Activated CD8-positive, alpha-beta memory T cell treated with anti-CD3 and anti-CD28 coated beads, Interleukin-2, amount 50 U/mL, for 24 hours (primary cell): ENCODE results near the gene INO80E.
A peak's percentile ranks its signal among the peaks of the same experiment; 100 is the strongest.
"Not testable (repeated sequence)": the region's sequence is repeated elsewhere in the genome, so short reads cannot be mapped to it uniquely, and the experiment has no call there.

Source experiments
- DNase-seq: peaks from one replicate; pipeline ENCODE4 v3.0.0-alpha.2; 2020; ENCODE audit errors: extremely low read depth

Gene INO80E, protein sequence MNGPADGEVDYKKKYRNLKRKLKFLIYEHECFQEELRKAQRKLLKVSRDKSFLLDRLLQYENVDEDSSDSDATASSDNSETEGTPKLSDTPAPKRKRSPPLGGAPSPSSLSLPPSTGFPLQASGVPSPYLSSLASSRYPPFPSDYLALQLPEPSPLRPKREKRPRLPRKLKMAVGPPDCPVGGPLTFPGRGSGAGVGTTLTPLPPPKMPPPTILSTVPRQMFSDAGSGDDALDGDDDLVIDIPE

DNA sequence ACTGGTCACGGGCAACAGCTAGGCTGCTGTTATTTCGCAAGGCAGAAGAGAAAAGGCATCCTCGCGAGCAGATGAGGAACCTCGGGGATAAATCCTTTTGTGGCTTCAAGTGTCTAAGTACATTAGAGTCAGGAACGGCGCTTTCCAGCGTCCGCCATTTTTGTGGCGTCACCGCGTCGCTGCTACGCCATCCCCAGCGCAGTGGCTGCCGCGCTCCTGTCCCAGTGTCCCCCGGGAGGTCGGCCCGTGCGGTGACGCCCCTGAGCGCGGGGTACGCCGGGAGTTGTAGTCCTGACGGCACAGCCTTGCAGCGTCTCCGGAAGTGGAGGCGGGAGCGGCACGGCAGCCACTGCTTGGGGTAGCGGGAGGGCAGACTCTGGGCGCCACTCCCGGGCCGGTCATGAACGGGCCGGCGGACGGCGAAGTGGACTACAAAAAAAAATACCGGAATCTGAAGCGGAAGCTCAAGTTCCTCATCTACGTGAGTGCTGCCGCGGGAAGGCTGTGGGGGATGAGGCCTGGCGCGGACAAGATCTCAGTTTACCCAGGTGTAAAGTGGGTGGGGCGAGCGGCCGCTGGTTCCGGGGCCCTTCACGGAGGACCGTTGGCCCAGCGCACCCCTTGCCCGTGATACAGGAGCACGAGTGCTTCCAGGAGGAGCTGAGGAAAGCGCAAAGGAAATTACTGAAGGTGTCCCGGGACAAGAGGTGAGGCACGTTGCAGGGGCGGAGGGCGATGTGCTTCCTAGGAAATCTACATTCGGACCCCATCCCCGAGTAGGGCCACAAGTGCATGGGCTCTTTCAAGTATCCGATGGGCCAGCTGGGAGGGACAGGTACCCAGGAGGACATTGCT lies at the start of gene INO80E:
INO80E (plus strand) TSS at position 331 of the 855 bp plus-strand sequence; CDS start at position 401, 70 bp downstream.
- DNase-seq: peak; percentile 98

DNA sequence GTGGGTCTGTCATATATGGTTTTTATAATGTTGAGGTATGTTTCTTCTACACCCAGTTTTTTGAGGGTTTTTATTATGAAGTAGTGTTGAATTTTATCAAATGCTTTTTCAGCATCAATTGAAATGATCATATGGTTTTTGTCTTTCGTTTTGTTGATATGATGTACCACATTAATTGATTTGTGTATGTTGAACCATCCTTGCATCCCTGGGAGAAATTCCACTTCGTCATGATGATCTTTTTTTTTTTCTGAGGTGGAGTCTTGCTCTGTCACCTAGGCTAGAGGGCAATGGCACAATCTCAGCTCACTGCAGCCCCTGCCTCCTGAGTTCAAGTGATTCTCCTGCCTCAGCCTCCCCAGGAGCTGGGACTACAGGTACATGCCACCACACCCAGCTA lies 48.1 kb upstream of the INO80E start:
- no peak for DNase-seq

DNA sequence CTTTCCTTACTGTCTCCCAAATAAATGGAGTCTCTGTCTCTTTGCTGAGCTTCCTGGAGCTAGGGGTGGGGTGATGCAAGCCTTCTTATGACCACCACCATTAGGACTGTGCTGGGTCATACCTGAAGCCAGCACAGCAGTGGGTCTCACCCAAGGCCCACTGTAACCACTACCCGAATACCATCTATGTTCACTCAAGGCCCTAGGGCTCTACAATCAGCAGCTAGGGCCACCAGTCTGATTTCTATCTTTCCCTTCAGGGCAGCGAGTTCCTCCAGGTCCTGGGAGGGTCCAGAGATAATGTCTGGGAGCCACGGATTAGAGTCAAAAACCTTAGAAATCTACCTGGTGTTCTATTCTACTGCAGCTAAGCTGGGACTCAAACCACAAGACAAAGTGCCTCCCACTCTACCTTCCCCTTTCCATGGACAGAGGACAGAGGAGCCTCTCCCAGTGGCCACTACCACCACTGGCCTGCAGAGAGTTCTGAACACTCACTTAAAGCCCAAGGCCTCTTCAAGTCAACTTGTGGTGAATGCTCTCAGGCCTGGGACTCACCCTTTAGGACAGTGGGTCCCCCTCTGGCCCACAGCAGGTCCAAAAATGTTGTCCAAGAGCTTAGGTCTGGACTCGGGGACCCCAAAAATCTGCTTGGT lies 45.1 kb upstream of the INO80E start:
- no peak for DNase-seq

DNA sequence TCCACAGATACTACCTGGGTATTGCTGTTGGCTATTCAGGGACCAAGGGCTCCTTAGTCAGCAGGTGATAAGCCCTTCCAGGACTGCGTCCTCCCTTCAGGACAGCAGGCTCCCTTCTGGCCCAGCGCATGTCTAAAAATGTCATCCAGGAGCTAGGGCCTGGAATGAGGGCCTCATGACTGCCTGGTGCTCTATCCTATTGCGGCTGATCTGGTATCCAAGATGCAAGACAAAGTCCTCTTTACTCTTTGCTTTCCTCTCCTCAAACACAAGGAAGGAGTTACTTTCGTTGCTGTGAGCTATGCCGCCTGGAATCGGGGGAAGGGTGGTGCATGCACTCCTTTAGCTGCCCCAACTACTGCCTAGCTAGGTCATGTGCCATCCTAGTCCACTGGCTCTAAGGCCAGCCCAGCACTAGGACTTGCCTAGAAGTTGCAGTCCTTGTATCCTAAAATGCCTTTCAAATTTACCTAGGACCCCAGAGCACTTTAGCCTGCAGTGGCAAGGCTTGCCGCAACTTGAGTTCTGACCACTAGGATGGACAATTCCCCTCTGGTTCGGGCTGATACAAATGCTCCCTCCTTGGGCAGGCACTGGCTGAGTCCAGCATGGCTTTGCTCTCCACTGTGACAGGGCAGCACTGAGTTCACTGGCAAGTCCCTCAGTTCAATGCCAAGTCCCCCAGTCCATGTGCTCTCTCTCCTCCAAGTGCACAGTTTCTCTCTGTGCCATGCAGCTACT lies 44.2 kb upstream of the INO80E start:
- DNase-seq: no peak

DNA sequence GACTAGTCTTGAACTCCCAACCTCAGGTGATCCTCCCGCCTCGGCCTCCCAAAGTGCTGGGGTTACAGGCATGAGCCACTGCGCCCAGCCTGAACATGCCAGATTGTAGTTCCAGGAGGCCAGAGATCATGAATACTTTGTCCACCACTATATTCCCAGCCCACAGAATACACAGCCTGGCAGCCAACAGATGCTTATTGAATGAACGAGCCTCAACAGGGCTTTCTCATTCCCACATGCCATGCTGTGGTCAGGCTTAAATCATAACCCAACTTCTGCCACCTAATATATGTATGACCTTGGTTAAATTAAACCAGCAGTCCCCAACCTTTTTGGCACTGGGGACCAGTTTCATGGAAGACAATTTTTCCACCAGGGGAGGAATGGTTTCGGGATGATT lies 37.3 kb upstream of the INO80E start:
- DNase-seq: no peak

DNA sequence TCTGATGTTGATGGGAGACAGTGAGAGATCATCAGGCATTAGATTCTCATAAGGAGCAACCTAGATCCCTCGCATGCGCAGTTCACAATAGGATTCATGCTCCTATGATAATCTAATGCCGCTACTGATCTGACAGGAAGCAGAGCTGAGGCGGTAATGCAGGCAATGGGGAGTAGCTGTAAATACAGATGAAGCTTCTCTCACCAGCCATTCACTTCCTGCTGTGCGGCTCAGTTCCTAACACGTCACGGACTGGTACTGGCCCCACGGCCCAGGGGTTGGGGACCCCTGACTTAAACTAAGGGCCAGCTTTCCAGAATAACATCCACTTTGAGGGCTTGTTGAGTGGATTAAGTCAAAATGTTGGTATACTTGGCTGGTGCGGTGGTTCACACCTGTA lies 36.7 kb upstream of the INO80E start:
- DNase-seq: no peak

DNA sequence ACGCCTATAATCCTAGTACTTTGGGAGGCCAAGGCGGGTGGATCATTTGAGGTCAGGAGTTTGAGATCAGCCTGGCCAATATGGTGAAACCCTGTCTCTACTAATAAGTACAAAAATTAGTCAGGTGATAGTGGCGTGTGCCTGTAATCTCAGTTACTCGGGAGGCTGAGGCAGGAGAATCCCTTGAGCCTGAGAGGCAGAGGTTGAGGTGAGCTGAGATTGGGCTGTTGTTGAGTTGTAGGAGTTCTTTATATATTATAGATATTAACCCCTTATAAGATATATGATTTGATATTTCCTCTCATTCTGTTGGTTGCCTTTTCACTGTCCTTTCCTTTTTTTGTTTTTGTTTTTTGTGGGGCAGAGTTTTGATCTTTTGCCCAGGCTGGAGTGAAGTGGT lies 36.2 kb upstream of the INO80E start:
- DNase-seq: not testable (repeated sequence)

DNA sequence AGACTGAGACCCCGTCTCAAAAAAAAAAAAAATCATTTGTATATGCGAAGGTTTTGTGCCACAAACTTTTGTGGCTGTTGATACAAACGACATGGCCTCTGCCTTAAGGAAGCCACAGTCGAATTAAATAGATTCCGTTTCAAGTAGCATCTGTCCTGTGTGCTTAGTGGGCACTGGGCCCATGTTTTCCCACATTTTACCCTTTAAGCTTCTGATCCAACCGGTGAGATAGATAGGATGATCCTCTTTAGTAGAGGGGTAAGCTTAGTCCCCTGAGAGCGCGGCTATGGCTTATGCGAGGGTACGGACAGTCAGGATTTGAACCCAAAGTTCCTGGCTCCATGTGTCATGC lies 34.9 kb upstream of the INO80E start:
- DNase-seq: no peak

DNA sequence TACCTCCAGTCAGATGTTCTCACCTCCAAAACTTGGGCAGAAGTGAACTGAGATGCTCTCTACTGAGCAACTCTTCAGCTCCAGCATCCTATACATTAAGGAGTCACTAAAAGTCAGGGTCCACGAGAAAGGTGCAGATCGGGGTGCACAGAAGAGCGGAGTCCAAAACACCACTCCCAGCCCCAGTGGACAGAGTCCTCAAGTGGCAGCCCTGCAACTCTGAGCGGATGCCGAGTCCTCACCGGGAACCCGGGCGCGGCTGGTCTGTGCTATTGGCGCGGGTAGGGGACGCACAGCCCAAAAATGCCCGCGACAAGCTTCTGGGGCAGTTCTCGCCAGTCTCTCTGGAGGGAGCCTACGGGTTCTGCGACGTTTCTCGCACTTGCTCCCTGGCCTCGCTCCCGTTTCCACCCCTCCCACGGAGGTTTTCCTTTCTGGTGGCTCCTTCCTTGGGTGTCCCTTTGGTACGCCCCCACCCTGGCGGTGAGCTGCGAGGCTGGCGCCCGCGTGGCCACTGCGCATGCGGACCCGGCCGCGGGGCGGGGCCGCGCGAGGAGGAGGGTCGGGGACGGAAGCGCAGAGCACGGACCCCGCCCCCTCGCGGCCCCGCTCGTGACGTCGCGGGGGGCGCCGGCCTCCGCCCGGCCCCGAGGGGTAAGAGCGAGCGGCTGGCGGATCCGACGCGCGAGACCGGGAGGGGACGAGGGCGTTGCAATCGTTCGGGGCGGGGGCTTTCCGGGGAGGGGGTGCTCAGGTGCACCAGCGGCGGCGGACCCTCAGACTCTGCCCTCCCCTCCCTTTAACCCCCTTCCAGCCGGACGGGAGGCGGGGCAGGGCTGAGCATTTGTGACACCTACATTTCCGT lies 34.3 kb upstream of the INO80E start, which contains the start of gene TMEM219:
TMEM219 (plus strand) TSS at position 601 of the 865 bp plus-strand sequence. CDS start 1,065 bp downstream, outside the sequence.
- DNase-seq: peak; percentile 68

DNA sequence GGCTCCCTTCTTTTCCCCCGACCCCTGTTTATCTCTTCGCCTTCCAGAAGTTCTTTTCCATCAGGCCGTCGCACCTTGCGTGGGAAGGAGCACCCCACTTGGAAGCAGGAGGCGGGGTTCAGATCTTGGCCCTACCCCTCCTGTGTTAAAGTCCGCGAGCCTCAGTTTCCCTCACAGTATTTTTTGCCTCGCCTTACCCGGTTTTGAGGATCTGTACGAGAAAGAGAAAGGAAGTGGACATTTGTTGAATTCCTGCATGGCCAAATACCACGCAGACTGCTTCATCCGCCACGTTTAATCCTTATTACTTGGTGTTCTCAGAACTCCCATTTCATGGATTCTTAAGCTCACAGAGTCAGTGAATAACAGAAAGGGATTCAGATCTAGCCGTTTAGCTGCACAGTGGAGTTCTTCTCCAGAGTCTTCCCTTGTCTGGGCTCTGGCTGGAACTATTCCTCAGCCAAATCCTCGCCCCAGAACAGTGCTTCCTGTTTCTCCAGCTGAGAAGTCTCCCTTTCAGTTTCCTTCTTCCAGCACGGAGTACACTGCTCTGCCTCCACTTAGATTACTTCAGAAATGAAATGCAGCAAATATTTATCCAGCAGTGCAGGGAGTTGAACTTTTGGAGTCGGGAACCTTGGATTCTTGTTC lies 33.6 kb upstream of the INO80E start:
- DNase-seq: no peak

DNA sequence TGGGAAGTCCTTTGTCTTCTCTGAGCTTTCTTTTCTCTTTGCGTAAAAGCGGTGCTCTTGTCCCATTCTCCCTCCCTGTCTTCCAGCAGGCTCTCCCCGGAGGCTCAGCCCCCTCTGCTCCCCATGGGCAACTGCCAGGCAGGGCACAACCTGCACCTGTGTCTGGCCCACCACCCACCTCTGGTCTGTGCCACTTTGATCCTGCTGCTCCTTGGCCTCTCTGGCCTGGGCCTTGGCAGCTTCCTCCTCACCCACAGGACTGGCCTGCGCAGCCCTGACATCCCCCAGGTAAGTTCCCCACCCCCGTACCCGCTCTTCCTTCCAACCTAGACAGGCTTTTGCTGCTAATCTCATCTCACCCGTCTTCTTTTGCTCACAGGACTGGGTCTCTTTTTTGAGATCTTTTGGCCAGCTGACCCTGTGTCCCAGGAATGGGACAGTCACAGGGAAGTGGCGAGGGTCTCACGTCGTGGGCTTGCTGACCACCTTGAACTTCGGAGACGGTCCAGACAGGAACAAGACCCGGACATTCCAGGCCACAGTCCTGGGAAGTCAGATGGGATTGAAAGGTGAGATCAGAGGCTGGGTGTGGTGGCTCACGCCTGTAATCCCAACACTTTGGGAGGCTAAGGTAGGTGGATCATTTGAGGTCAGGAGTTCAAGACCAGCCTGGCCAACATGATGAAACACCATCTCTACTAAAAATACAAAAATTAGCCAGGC lies 32.9 kb upstream of the INO80E start:
- no peak for DNase-seq

DNA sequence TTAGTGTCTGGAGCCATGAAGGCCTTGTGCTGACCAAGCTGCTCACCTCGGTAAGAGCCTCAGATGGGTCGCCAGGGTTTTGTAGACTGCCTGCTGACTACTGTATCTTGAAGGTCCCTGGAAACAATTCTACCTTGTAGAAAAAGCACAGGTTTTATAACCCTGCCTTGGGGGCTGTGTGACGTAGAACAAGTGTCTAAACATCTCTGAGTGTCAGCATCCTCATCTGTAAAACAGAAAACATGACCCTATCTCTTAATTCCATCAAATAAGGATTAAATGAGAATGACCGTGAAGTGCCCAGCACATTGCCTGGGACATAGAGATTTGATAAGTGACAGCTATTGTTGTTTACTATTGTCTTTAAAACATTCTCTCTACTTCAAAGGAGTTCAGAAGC lies 27.8 kb upstream of the INO80E start:
- no peak for DNase-seq

DNA sequence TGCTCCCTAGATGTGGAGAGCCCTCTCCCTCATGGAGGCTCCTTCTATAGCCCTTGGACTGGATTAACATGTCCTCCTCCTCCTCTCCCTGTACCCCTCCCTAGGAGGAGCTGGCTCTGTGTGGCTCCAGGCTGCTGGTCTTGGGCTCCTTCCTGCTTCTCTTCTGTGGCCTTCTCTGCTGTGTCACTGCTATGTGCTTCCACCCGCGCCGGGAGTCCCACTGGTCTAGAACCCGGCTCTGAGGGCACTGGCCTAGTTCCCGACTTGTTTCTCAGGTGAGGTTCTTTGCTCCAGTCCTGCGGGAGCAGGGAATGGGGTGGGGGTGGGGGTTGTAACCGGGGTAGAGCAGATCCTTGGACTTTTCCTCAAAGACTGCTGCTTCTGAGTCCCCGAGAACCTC lies 24.7 kb upstream of the INO80E start:
- no peak for DNase-seq

DNA sequence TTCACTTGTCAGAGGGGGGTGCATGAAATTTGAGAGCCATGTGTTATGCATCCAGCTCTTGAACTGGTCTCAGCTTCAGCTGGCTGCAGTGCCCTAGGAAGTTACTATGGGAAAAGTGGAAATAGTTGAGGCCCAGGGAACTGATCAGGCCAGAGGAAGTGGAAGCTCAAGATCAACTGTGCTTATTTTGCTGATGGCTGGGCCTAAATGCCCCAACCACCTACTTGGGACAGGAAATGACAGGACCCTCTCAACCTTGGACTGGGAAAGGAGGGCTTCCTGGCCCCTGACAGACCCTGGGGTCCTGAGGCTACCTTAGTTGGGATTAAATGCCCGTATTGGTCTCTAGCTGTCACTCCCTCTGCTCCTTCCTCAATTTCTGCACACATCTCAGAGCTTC lies 23.5 kb upstream of the INO80E start:
- DNase-seq: no peak

DNA sequence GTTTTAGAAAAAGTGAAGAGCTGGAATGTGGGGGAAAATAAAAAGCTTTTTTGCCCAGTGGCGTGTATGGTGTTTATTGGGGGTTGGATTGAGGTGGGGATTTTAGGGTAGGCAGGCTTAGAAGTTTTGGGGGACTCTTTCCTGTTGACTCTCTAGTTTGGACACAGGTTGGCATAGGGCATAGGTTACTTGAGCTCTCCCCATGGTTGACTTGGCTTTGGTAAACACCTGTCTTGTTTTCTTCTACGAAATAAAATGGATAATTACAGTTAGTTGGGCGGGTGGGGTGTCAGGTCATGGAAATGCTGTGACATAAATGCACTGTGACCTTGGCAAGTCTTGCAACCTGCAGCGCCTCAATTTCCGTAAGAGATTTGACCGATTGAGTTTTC lies 23.1 kb upstream of the INO80E start:
- no peak for DNase-seq

DNA sequence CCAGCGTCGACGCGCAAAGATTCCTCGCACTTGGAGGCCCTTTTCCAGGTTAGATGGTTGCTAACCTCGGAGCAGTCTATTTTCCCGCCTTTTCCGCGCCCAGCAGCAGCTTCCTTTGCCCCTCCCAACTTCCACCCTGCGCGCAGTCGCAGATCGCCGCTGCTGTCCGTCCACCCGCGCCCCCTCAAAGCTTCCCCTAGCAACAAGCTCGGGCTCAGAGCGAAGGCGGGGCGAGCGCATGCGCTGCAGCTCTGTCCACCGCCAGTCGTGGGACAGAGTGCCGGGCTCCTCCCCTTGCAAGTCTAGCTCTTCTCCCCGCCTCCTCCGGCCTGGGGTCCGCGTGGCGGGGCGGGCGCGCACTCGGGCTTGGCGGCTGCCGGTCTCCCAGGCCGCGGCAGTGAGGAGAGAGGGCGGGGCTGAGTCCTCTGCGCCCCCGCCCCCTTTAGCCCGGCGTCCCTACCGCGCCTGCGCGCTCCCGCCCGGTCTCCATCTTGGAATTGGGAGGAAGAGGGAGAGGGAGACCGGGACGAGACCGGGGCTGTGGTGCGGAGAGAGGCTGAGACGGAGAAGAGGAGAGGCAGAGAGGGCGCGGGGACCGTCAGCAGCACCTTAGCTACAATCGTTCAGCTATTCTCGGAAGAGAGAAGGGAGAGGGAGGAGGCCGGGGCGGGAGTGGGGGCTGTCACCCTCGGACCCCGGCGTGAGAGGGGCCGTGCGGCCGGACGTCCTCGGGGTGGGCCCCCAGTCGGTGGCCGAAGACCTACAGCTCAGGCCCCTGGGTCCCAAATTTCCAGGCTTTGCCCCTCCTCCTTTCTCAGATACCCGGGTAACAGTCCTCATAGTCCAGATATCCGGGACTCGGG lies 22.4 kb upstream of the INO80E start, which contains the start of gene TAOK2:
TAOK2 (plus strand) TSS at position 485 of the 863 bp plus-strand sequence. CDS start 3,905 bp downstream, outside the sequence.
- peak; percentile 94 for DNase-seq

DNA sequence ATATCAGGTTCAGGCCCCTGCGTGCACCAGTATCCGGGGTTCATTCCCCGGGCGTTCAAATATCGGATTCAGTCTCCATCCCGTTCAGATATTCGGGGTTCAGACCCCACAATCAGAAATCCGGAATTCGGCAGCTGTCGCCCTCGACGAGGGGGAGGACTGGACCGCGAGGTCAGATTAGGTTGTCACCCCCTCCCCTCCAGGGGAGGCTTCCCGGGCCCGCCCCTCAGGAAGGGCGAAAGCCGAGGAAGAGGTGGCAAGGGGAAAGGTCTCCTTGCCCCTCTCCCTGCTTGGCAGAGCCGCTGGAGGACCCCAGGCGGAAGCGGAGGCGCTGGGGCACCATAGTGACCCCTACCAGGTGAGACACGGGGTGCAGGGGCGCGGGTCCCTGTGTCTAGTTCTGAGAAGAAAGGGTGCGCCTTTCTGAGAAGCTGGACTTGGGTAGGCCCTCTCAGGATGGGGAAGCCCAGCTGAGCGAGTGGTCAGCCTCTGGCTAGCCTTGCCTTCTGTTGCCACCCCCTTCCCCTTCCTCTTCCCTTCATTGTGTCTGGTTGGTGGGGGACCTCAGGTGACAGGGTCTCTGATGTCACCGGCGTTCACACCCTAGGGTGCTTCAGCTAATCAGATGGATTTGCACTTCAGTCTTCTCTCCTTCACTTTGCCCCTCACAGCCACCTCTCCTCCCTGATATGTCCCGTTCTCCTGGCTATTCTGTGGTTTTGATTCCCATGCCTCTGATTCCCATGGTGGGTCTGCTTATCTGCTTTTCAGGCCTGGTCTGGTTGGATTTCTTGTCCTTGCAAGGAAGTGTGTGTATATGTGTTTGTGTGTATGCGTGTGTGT lies 21.5 kb upstream of the INO80E start:
- DNase-seq: no peak

DNA sequence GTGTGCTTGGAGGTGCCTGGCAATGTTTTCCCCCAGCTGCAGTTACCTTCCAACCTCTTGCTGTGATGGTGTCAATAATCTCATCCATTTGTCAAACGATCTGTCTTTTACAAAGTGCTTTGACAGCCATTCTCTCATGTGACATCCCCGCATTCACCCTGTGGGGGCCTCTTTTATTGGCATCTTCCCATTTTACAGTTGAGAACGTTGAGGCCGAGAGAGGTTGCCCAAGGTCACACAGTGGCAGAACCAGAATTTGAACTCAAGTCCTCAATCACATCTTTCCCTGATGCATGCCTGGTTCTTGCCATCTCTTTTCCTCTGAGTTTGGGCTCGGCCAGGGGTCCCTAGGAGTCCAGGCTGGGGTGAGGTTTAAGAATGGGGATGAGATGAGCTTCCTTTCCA lies 20.9 kb upstream of the INO80E start:
- no peak for DNase-seq
